ENCODE results near the gene DLGAP5.

DLGAP5 gene, protein sequence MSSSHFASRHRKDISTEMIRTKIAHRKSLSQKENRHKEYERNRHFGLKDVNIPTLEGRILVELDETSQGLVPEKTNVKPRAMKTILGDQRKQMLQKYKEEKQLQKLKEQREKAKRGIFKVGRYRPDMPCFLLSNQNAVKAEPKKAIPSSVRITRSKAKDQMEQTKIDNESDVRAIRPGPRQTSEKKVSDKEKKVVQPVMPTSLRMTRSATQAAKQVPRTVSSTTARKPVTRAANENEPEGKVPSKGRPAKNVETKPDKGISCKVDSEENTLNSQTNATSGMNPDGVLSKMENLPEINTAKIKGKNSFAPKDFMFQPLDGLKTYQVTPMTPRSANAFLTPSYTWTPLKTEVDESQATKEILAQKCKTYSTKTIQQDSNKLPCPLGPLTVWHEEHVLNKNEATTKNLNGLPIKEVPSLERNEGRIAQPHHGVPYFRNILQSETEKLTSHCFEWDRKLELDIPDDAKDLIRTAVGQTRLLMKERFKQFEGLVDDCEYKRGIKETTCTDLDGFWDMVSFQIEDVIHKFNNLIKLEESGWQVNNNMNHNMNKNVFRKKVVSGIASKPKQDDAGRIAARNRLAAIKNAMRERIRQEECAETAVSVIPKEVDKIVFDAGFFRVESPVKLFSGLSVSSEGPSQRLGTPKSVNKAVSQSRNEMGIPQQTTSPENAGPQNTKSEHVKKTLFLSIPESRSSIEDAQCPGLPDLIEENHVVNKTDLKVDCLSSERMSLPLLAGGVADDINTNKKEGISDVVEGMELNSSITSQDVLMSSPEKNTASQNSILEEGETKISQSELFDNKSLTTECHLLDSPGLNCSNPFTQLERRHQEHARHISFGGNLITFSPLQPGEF

GRCh38 chr14:55191203-55192053, at the start of gene DLGAP5:
DLGAP5 (minus strand) TSS chr14:55191585; CDS start chr14:55189179, 2,406 bp downstream.
- DNase-seq (ENCODE audit: low spot score) (peak; percentile 85), FAIRE-seq (peak; percentile 76)

- no peak for DNase-seq (ENCODE audit: low spot score)
- FAIRE-seq: no peak
These were observed 49.3 kb upstream of the DLGAP5 start for GRCh38 chr14:55240526-55241178.

GRCh38 chr14:55239320-55239719, 47.9 kb upstream of the DLGAP5 start:
- DNase-seq (ENCODE audit: low spot score): no peak
- no peak for FAIRE-seq

DNA sequence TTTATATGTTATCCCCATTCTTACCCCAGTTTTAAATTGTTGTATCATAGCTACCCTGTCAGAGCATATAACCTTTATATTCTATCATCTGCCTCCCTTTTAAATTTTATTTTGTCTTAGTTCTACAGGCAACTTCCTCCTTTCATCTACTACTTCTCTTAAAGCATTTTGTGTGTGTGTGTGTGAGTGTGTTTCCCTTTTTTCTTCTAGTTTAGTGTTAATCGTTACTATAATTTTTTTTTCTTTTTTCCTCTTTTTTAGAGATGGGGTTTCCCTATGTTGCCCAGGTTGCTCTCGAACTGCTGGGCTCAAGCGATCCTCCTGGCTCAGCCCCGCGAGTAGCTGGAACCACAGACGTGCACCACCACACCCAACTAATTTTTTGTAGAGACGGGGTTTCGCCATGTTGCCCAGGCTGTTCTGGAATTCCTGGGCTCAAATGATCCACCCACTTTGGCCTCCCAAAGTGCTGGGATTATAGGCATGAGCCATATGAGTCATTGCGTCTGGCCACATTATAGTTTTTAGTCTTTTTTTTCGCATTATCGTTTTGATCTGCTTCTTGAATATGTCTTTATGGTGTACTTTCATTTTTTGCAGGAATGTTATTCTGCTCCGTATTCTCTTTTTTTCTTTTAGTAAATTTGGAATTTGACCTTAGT, 46.8 kb upstream of the DLGAP5 start:
- DNase-seq (ENCODE audit: low spot score): no peak
- no peak for FAIRE-seq

DNA sequence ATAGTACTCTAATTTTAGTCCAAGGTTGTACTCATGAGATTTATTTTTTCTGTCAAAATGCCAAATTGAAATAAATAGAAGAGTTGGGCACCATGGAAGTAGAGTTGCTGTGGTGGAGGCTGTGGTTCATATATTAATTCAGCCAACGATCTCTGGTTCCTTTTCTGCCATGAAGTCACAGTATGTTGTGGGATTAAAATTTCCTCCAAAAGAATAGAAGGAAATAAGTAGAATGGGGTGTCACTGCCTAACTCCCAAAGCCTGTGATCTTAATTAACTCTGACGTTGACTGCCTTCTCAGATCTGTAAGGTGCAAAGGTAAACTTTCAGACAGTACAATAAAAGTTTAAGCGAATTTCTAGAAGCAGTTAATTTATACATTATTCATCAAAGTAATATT, 42.2 kb upstream of the DLGAP5 start:
- DNase-seq (ENCODE audit: low spot score) (no peak), FAIRE-seq (no peak)

DNA sequence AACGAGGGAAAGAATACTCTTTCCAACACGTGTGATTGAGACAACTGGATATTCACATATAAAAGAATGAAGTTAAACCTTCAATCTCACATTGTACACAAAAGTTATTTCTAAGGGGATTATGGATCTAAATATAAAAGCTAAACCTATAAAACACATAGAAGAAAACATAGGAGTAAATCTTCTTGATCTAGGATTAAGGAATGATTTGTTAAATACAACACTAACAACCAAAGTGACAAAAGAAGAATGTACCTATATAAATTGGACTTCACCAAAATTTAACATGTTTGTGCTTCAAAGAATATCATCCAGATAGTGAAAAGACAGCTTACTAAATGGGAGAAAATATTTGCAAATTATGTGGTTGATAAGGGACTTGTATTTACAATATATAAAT, 36.9 kb upstream of the DLGAP5 start:
- no peak for FAIRE-seq
- DNase-seq (ENCODE audit: low spot score): no peak

- no peak for DNase-seq (ENCODE audit: low spot score)
- no peak for FAIRE-seq
These were observed 32.0 kb upstream of the DLGAP5 start for GRCh38 chr14:55223364-55223763.

- DNase-seq (ENCODE audit: low spot score) (no peak), FAIRE-seq (no peak)
These were observed 30.6 kb upstream of the DLGAP5 start for GRCh38 chr14:55221968-55222367.

DNA sequence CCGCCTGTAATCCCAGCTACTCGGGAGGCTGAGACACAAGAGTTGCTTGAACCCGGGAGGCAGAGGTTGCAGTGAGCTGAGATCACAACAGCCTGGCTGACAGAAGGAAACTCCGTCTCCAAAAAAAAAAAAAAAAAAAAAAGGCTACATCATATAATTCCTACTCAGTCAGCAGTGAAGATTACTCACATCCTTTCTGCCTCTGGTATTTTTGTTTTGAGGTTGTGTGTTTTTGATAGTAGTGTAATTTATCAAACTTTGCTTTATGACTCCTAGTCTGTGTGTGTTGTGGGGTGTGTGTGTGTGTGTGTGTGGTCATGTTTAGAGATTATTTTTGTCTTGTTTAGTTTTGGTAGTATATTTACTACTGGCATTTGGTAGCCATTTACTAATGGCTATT, 29.8 kb upstream of the DLGAP5 start:
- no peak for FAIRE-seq
- DNase-seq (ENCODE audit: low spot score): peak; percentile 25

GRCh38 chr14:55220230-55220629, 28.8 kb upstream of the DLGAP5 start:
- no peak for FAIRE-seq
- DNase-seq (ENCODE audit: low spot score): no peak

DNA sequence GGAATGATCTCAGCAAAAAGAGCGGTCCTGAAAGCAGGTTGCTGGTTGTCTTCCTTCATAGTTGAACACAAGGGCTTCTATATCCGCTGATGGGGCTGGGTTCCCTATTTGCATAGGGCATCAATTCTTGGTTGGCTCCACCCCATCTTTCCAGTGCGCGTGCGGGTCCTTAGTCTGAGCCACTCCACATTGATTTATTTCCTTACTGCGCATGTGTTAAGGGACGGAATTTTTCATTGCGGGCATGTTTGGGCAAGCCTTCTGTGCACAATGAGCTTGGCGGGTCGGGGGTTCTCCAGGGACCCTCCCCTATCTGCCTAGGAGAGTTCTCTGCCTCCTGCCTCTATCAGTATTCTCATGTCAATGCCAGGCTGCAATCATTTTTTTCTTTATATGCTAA, 21.2 kb upstream of the DLGAP5 start:
- no peak for FAIRE-seq
- no peak for DNase-seq (ENCODE audit: low spot score)

- DNase-seq (ENCODE audit: low spot score) (no peak), FAIRE-seq (no peak)
These were observed 16.4 kb upstream of the DLGAP5 start for GRCh38 chr14:55207832-55208231.

- DNase-seq (ENCODE audit: low spot score) (no peak), FAIRE-seq (no peak)
These were observed 14.8 kb upstream of the DLGAP5 start for GRCh38 chr14:55206175-55206693.

DNA sequence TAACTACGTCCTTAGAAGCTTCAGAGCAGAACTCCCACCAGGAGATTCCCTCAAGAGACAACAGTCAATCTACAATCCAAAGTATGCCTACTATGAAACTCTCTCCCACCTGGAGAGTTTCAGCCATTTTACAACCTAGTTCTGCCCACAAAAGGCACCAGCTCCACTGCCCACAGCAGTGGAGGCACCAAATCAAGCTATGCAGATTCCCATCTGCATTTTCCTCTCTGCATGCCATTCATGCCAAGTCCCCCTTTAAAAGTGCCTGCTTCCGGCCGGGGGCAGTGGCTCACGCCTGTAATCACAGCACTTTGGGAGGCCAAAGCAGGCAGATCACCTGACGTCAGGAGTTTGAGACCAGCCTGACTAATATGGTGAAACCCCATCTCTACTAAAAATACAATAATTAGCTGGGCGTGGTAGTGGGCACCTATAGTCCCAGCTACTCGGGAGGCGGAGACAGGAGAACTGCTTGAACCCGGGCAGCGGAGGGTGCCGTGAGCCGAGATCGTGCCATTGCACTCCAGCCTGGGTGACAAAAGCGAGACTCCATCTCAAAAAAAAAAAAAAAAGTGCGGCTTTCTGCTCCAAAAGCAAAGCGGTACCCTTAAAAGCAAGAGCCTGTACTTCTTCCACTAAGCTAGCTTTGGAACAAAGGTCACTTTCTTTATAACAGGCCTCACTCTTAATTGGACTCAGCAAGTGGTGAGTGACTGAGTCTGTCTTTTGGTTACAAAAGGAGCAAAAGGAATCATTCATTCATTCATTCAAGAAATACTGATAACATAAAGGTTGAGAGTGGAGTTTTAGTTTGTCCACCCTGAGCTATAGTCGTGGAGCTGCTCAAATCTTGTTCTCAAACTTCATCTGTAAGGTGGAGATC, 10.1 kb upstream of the DLGAP5 start:
- DNase-seq (ENCODE audit: low spot score) (no peak), FAIRE-seq (no peak)

GRCh38 chr14:55200651-55201050, 9.3 kb upstream of the DLGAP5 start:
- FAIRE-seq (no peak), DNase-seq (ENCODE audit: low spot score) (no peak)

GRCh38 chr14:55198749-55199148, 7.4 kb upstream of the DLGAP5 start:
- no peak for DNase-seq (ENCODE audit: low spot score)
- no peak for FAIRE-seq

DNA sequence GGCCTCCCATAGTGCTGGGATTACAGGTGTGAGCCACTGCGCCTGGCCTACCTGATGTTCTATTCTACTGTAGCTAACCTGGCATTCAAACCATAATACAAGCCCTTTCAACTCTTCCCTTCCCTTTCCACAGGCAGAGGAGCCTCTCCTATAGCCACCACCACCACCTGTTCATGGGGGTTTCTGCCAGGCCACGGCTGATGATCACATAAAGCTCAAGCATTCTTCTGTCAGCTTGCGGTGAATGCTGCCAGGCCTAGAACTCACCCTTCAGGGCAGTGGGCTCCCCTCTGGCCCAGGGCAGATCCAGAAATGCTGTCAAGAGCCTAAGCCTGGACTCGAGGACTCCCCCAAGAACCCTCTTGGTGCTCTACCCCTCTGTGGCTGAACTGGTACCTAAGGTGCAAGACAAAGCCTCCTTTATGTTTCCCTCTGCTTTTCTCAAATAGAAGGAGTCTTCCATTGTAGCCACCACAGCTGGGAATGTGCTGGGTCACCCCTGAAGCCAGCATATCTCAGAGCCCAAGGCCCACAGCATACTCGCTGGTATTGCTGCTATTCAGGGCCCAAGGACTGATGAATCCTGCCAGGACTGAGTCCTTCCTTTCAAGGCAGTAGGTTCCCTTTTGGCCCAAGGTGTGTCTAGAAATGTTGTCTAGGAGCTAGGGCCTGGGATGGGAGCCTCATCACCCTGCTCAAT, 3.4 kb upstream of the DLGAP5 start:
- DNase-seq (ENCODE audit: low spot score) (no peak), FAIRE-seq (no peak)

DNA sequence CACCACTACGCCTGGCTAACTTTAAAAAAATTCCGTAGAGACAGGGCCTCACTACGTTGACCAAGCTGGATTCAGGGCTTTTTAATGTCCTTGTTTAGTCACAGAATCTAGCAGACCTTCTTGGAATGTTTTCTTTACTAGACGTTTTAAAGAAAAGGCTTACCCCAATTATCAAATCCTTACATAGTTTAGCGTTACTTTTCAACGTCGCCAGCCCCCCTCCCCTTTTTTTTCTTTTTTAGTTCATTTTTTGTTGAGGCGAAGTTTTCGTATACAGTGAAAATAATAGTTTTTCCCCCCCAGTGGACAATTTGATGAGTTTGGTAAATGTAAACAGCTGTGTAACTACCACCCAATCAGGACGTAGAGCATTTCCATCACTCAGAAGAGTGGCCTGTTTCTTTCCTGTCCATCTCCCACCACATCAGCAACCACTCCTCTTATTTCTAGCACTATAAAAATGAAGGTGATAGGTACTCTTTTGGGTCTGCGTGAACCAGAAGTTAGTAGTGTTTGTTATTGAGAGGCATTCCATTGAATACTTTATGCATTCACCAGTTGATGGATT, 753 bp upstream of the DLGAP5 start:
- FAIRE-seq (no peak), DNase-seq (ENCODE audit: low spot score) (no peak)

- no peak for DNase-seq (ENCODE audit: low spot score)
- FAIRE-seq: no peak
These were observed 531 bp downstream of the DLGAP5 start for GRCh38 chr14:55190906-55191202.
